K562 (cell line): Measurements from ENCODE around the gene LRRC8E. TPM values are rescaled to one million over a fixed set of nuclear protein-coding genes. Genes with fewer than 3 reads are reported as not detected.
A peak's percentile ranks its signal among the peaks of the same experiment; 100 is the strongest.

Source experiments
- ATF1 ChIP-seq, 2 experiments: fragments of 450-650 bp in 1 of 2; IDR thresholded peaks; 2 replicates each; pipeline ENCODE4 v1.6.1; 2016; ENCODE audit warnings: missing compliant biosample characterization in 1 of 2, missing genetic modification characterization in 1 of 2
- CBX3 ChIP-seq, 2 experiments: IDR thresholded peaks; 1 replicate in 1 of 2; 2 replicates in 1 of 2; pipeline ENCODE4 v1.6.1; 2012; ENCODE audit warnings: inconsistent platforms in 2 of 2, low read length in 2 of 2, borderline replicate concordance in 1 of 2, control low read depth in 1 of 2
- FIP1L1 ChIP-seq: fragments of 200-400 bp; formaldehyde crosslinking; IDR thresholded peaks from 2 replicates; pipeline ENCODE4 v1.6.1; 2018; ENCODE audit warnings: mild to moderate bottlenecking, low read depth, low read length; ENCODE audit not compliant: poor library complexity, severe bottlenecking
- FOXP1 ChIP-seq: sonication (generic); formaldehyde crosslinking; IDR thresholded peaks from 2 replicates; pipeline ENCODE4 v1.8.0; 2022; ENCODE audit warnings: mild to moderate bottlenecking, missing genetic modification reagents
- HDAC2 ChIP-seq: fragments of 450-650 bp; IDR thresholded peaks from 2 replicates; pipeline ENCODE4 v1.6.1; 2016; ENCODE audit warnings: mild to moderate bottlenecking
- HNRNPLL ChIP-seq: fragments of 200-400 bp; formaldehyde crosslinking; IDR thresholded peaks from 2 replicates; pipeline ENCODE4 v1.6.1; 2017; ENCODE audit warnings: low read length, low read depth, mild to moderate bottlenecking; ENCODE audit not compliant: poor library complexity, severe bottlenecking
- LCOR ChIP-seq: sonication (generic); formaldehyde crosslinking; IDR thresholded peaks from 2 replicates; pipeline ENCODE4 v1.8.0; 2022; ENCODE audit warnings: mild to moderate bottlenecking, missing genetic modification reagents
- POLR2G ChIP-seq: fragments of 200-400 bp; formaldehyde crosslinking; IDR thresholded peaks from 2 replicates; pipeline ENCODE4 v1.6.1; 2017; ENCODE audit warnings: low read depth, mild to moderate bottlenecking, antibody characterized with exemption, low read length, moderate library complexity
- SAFB ChIP-seq: fragments of 200-400 bp; formaldehyde crosslinking; IDR thresholded peaks from 2 replicates; pipeline ENCODE4 v1.6.1; 2017; ENCODE audit warnings: low read depth, low read length, borderline replicate concordance
- TEAD4 ChIP-seq, 2 experiments: sonication (generic) in 1 of 2; formaldehyde crosslinking in 1 of 2; IDR thresholded peaks; 2 replicates each; pipeline versions ENCODE4 v1.6.1 to v1.8.0; 2012 to 2022; ENCODE audit warnings: borderline replicate concordance in 1 of 2, inconsistent platforms in 1 of 2, low read length in 1 of 2, mild to moderate bottlenecking in 1 of 2, missing genetic modification reagents in 1 of 2
- ZBTB7A ChIP-seq: IDR thresholded peaks from 2 replicates; pipeline ENCODE4 v1.6.1; 2011; ENCODE audit warnings: low read depth, mild to moderate bottlenecking, low read length, moderate library complexity, borderline replicate concordance; ENCODE audit not compliant: control insufficient read depth
- ZBTB8A ChIP-seq: fragments of 450-650 bp; IDR thresholded peaks from 2 replicates; pipeline ENCODE4 v1.6.1; 2018; ENCODE audit warnings: mild to moderate bottlenecking, moderate library complexity; ENCODE audit not compliant: partially characterized antibody
- ZNF384 ChIP-seq: IDR thresholded peaks from 2 replicates; pipeline ENCODE4 v1.6.1; 2012; ENCODE audit warnings: low read depth, low read length, improper control_type of control experiment
- ZNF707 ChIP-seq: fragments of 250-450 bp; sonication (Bioruptor Pico); conservative IDR thresholded peaks from 2 replicates; pipeline ENCODE4 v1.8.0; 2022; ENCODE audit warnings: inconsistent platforms, mild to moderate bottlenecking, moderate library complexity
- polyA plus RNA-seq, 8 experiments: library from polyadenylated mRNA; depleted of rRNA in 4 of 8; stranded (reverse) in 5 of 8; unstranded in 3 of 8; fragments of >200 nt; fragmentation: Nextera tagmentation in 2 of 8; fragmentation: Illumina TruSeq in 1 of 8; extraction: Ambion mirVana in 2 of 8; extraction: Trizol in 1 of 8; gene quantifications; 2 replicates each; pipeline versions ENCODE4 v1.2.1 to v1.2.3, GENCODE V29; 2011 to 2014; ENCODE audit warnings: inconsistent platforms in 1 of 8, missing spikeins in 1 of 8
- total RNA-seq, 7 experiments: library from RNA; depleted of rRNA in 6 of 7; stranded (reverse); fragments of >200 nt in 6 of 7; fragmentation: Illumina TruSeq in 2 of 7; extraction: Trizol in 2 of 7; gene quantifications; 2 replicates each; pipeline versions ENCODE4 v1.2.1 to v1.2.3, GENCODE V29; 2011 to 2021; ENCODE audit warnings: low replicate concordance in 1 of 7
- TF ChIP-seq, protein P1 (sequence below): fragments of 250-450 bp; sonication (Bioruptor Pico); IDR thresholded peaks from 2 replicates; pipeline ENCODE4 v1.4.0; 2020; ENCODE audit warnings: mild to moderate bottlenecking
- TF ChIP-seq, protein P2 (sequence below): fragments of 450-650 bp; IDR thresholded peaks from 2 replicates; pipeline ENCODE4 v1.6.1; 2016
- TF ChIP-seq, protein P3 (sequence below): sonication (generic); formaldehyde crosslinking; IDR thresholded peaks from 2 replicates; pipeline ENCODE4 v1.4.0; 2020; ENCODE audit warnings: mild to moderate bottlenecking, missing genetic modification reagents
- TF ChIP-seq, protein P4 (sequence below): sonication (generic); formaldehyde crosslinking; IDR thresholded peaks from 2 replicates; pipeline ENCODE4 v1.8.0; 2023; ENCODE audit warnings: mild to moderate bottlenecking, missing genetic modification reagents

LRRC8E gene
- total and polyA plus RNA-seq, 9 of the 15 experiments (the other 6 are each of a cell fraction or from before 2014, with no cell fraction given), result 0.08 to 5.7 (median 3.5) TPM; not detected in 1

DNA sequence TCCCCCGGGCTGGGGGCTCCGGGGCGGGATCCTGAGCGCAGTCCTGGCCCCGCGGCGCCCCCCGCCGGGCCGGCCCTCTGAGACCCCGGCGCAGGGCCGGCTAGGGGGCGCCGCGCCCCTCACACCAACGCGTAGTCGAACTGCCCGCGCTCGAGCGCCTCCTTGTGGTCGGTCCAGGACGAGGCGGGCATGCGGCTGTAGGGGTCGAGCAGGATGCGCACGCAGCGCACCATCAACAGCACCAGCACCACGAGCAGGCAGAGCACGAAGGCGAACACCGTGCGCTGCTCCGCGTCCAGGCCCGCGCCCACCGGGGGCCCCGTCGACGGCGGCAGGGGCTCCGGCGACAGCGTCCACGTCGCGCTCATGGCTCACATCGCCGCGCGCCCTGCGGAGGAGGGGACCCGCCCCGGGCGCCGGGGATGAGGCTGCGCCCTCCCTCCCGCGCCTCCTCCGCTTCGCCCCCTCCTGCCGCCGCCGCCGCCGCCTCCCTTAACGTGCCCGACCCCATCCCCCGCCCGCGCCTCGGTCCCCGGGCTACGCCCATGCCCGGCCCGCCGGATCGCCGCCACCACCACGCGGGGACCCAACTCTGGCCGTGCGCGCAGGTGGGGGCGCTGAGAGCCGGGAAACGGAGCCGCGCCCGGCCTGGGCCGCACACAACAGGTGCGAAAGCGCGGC is 37.0 kb downstream of the LRRC8E start (continued):
- peak; percentile 23; the same call in 1 of the 2 replicates for TF ChIP-seq TEAD4 (IDR thresholded peaks at IDR 0.05; ENCODE audit: low read length)
- TF ChIP-seq TEAD4 (CRISPR knock-in tag; IDR thresholded peaks at IDR 0.05; ENCODE audit: borderline replicate concordance), result no peak; the same call in 1 of the 2 replicates
- peak; percentile 100 for TF ChIP-seq ZBTB7A
- TF ChIP-seq FOXP1, result peak; percentile 89
- TF ChIP-seq FIP1L1, result peak; percentile 90
- no peak for TF ChIP-seq ATF1 (CRISPR knock-in tag; IDR thresholded peaks at IDR 0.05)
- TF ChIP-seq ATF1 (tag; IDR thresholded peaks at IDR 0.05), result peak; percentile 71
- TF ChIP-seq HDAC2, result no peak
- TF ChIP-seq ZNF707 (CRISPR knock-in tag), result no peak
- peak; percentile 78 for TF ChIP-seq POLR2G
- TF ChIP-seq, protein P1, sequence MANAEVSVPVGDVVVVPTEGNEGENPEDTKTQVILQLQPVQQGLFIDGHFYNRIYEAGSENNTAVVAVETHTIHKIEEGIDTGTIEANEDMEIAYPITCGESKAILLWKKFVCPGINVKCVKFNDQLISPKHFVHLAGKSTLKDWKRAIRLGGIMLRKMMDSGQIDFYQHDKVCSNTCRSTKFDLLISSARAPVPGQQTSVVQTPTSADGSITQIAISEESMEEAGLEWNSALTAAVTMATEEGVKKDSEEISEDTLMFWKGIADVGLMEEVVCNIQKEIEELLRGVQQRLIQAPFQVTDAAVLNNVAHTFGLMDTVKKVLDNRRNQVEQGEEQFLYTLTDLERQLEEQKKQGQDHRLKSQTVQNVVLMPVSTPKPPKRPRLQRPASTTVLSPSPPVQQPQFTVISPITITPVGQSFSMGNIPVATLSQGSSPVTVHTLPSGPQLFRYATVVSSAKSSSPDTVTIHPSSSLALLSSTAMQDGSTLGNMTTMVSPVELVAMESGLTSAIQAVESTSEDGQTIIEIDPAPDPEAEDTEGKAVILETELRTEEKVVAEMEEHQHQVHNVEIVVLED (CRISPR knock-in tag), result no peak
- TF ChIP-seq CBX3 (IDR thresholded peaks at IDR 0.05; ENCODE audit: borderline replicate concordance in 1 of 2, low read length in 2 of 2), result peak in 1 of 2 experiments; percentile 87; a peak in 1 of 3 replicates
- peak; percentile 73; the same call in 1 of the 2 replicates for TF ChIP-seq LCOR (CRISPR knock-in tag)
- 0 out of 2 replicates have a peak, but pooled peaks have one; percentile 45 for TF ChIP-seq SAFB
- no peak for TF ChIP-seq ZBTB8A
- TF ChIP-seq, protein P2, sequence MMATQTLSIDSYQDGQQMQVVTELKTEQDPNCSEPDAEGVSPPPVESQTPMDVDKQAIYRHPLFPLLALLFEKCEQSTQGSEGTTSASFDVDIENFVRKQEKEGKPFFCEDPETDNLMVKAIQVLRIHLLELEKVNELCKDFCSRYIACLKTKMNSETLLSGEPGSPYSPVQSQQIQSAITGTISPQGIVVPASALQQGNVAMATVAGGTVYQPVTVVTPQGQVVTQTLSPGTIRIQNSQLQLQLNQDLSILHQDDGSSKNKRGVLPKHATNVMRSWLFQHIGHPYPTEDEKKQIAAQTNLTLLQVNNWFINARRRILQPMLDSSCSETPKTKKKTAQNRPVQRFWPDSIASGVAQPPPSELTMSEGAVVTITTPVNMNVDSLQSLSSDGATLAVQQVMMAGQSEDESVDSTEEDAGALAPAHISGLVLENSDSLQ, result no peak
- TF ChIP-seq HNRNPLL, result peak; percentile 69
- TF ChIP-seq ZNF384, result no peak
- TF ChIP-seq, protein P3, sequence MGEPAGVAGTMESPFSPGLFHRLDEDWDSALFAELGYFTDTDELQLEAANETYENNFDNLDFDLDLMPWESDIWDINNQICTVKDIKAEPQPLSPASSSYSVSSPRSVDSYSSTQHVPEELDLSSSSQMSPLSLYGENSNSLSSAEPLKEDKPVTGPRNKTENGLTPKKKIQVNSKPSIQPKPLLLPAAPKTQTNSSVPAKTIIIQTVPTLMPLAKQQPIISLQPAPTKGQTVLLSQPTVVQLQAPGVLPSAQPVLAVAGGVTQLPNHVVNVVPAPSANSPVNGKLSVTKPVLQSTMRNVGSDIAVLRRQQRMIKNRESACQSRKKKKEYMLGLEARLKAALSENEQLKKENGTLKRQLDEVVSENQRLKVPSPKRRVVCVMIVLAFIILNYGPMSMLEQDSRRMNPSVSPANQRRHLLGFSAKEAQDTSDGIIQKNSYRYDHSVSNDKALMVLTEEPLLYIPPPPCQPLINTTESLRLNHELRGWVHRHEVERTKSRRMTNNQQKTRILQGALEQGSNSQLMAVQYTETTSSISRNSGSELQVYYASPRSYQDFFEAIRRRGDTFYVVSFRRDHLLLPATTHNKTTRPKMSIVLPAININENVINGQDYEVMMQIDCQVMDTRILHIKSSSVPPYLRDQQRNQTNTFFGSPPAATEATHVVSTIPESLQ (CRISPR knock-in tag), result peak; percentile 69; the same call in 1 of the 2 replicates
- TF ChIP-seq, protein P4, sequence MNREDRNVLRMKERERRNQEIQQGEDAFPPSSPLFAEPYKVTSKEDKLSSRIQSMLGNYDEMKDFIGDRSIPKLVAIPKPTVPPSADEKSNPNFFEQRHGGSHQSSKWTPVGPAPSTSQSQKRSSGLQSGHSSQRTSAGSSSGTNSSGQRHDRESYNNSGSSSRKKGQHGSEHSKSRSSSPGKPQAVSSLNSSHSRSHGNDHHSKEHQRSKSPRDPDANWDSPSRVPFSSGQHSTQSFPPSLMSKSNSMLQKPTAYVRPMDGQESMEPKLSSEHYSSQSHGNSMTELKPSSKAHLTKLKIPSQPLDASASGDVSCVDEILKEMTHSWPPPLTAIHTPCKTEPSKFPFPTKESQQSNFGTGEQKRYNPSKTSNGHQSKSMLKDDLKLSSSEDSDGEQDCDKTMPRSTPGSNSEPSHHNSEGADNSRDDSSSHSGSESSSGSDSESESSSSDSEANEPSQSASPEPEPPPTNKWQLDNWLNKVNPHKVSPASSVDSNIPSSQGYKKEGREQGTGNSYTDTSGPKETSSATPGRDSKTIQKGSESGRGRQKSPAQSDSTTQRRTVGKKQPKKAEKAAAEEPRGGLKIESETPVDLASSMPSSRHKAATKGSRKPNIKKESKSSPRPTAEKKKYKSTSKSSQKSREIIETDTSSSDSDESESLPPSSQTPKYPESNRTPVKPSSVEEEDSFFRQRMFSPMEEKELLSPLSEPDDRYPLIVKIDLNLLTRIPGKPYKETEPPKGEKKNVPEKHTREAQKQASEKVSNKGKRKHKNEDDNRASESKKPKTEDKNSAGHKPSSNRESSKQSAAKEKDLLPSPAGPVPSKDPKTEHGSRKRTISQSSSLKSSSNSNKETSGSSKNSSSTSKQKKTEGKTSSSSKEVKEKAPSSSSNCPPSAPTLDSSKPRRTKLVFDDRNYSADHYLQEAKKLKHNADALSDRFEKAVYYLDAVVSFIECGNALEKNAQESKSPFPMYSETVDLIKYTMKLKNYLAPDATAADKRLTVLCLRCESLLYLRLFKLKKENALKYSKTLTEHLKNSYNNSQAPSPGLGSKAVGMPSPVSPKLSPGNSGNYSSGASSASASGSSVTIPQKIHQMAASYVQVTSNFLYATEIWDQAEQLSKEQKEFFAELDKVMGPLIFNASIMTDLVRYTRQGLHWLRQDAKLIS (CRISPR knock-in tag), result peak; percentile 39; the same call in 1 of the 2 replicates
